Middle frontal gyrus (tissue), 1 donor: ENCODE measurements around the gene CCDC88C.

Experiments used
- DNase-seq: peaks from one replicate; pipeline ENCODE4 v3.0.0-alpha.2; 2015; ENCODE audit warnings: low spot score; ENCODE audit errors: extremely low spot score

Gene CCDC88C

GRCh38 chr14:91346838-91347173 lies 70.8 kb downstream of the CCDC88C start:
- no peak for DNase-seq

- DNase-seq = no peak
Observed at GRCh38 chr14:91344096-91344495, 73.5 kb downstream of the CCDC88C start.

DNA sequence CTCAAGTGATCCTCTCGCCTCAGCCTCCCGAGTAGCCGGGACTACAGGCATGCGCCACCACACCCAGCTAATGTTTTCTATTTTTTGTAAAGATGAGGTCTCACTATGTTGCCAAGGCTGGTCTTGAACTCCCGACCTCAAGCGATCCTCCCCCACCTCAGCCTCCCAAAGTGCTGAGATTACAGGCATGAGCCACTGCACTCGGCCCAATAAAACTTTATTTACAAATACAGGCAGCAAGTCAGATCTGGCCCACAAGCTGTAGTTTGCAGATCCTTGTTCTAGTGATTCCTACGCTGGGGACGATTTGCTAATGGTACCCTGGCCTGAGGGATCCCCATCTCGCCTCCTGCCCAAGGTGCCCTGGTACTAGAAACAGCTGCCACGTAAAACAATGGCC lies 74.6 kb downstream of the CCDC88C start:
- no peak for DNase-seq

- no peak for DNase-seq
Observed at GRCh38 chr14:91342206-91342760, 75.3 kb downstream of the CCDC88C start.

GRCh38 chr14:91341751-91342154 lies 75.9 kb downstream of the CCDC88C start:
- no peak for DNase-seq

GRCh38 chr14:91341334-91341733 lies 76.3 kb downstream of the CCDC88C start:
- DNase-seq = no peak

DNA sequence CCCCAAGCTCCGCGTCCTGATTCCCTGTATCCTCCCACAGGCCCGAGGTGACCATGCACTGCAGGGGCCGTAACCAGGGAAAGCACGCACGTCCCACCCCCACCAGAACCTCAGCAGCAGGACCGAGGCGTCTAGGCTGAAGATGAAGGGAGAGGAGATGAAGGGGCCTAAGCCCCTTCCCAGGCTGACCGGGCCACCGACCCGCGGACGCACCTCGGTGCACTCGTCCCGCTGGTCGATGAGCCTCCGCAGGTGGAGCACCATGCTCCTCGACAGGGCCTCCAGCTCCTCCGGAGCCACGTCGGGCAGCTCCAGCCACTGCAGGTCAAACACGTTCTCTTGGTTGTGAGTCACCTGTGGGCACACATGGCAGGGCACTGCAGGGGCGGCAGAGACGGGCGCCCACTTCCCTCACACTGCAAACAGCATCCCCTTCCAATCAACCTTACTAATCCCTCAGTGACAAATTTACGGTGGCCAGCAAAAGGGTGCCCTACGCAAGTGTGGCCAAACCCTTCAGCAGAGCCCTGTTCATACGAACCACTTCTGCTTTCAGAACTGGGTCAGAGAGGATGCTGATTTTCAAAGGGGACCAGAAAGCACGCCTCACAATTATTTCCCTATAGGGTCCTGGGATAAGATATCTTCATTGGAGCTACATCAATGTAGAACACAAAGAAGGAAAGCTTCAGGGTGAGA lies 77.8 kb downstream of the CCDC88C start:
- DNase-seq = no peak

- no peak for DNase-seq
Observed at GRCh38 chr14:91339076-91339475, 78.5 kb downstream of the CCDC88C start.

- DNase-seq = no peak
Observed at GRCh38 chr14:91338379-91338778, 79.2 kb downstream of the CCDC88C start.

DNA sequence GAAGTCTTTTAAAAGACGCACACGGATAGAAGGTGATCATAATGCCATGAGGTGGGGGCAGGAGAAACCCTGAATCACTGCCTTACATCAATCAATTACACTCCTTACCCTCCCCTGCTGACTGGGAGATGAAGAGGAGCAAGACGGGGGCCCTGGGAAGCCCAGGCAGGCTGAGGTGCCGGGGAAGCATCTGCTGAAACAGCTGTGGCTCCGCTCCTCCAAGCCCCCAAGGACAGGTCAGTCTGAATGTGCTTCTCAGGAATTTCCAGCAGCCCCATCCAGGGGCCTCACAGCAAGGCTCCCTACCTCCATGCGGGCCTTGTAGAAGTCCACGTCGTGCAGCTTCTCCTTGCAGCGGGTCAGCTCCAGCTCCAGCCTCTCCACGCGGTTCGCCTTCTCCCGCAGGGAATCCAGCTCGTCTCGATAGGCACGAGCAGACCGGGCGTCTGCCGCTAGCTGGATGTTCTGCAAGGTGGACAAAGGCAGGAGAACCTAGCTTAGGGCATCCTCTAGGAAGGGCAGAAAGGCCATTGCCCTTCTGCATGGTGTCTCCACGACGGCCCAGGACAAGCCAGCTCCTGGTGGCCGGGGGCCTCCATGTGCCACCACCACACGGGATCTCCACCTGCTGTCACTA lies 79.8 kb downstream of the CCDC88C start:
- no peak for DNase-seq

GRCh38 chr14:91336093-91336450 lies 81.5 kb downstream of the CCDC88C start:
- DNase-seq = no peak

DNA sequence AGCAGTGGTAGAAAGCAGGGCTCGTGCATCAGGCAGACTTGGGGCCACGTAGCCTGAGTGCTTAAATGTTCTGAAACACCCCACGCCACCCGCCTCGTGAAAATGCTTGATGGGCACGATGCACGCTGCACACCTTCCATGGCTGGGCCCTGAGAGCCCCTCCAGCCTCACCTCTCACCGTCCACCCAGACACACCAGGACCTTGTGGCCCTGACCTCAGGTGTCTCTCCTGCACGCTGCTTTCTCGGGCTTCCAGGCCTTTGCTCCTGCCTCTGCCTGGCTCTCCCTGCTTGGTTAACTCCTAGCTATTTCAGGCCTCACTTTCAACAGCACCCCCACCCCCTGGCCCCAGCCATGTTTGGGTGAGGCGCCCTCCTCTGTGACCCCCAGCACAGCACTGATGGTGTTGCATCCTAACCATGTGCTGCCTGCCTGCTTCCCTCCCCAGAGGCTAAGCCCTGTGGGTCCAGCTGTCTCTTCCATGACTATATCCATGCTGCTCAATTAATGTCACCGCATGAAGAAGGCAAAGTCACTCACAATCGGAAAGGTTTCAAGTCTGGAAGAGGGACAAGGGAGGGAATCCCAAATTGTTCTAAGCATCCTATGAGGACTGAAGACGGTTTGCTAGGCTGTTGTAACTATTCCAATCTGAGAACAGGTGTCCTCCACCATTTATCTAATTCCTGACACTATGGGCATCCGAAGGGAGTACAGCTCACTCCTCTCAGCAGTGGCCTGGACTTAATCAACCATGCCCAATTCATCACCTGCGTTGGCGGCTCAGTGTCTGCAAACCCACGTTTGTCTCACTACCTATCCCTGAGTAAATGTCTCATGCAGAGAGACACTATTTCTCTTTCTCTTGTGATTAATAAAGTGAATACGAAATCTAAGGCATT lies 82.2 kb downstream of the CCDC88C start:
- no peak for DNase-seq

GRCh38 chr14:91333650-91334039 lies 84.0 kb downstream of the CCDC88C start:
- DNase-seq = no peak

- DNase-seq = no peak
Observed at GRCh38 chr14:91332986-91333649, 84.5 kb downstream of the CCDC88C start.

DNA sequence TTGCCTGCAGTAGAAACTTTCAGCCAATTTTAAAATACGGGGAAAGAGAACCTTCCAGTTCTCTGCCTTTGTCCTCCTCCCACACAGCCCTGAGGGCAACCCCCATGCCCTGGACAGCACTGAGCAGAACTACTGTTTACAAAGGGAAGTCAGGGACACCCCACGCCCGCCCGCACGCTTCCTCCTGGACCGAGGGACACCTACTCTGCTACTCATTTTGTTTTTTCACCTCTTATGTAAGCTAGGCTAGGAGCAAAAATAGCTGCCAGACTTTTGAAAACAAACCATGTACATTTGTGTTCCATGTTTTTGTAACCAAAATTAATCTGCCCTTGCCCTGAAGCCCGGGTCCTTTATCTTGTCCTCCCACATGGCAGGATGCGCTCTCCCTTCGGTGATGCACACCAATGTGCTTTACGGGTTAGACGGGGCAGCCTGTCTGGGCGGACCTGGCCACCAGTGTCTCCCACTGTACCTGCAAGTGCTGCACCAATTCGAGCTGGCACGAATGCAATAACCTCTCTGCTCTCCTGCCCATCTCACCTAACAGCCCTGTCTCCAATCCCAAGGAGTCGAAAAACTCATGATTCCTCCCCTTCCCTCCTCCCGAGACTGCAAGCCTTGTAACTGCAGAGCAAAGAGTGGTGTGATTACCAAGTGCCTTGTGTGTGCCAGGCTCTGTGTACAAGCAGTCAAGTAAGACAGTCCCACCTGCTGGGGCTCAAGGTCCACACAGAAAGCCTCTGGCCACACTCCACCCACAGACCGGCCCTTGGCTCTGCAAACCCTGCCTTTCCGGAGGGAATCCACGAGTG lies 85.2 kb downstream of the CCDC88C start:
- DNase-seq = no peak

DNA sequence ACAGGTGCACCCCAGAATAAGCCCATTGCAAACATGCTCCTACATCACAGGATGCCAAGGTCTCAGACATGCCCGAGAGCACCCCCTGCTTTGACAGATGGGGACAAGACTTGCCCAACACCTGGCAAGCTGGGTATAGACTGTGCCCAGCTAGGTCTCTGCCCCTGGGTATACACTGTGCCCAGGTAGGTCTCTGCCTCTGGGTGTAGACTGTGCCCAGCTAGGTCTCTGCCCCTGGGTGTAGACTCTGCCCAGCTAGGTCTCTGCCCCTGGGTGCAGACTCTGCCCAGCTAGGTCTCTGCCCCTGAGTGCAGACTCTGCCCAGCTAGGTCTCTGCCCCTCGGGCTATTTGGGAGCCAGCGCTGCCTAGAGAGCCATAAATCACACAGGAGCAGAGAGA lies 85.9 kb downstream of the CCDC88C start:
- DNase-seq = no peak

DNA sequence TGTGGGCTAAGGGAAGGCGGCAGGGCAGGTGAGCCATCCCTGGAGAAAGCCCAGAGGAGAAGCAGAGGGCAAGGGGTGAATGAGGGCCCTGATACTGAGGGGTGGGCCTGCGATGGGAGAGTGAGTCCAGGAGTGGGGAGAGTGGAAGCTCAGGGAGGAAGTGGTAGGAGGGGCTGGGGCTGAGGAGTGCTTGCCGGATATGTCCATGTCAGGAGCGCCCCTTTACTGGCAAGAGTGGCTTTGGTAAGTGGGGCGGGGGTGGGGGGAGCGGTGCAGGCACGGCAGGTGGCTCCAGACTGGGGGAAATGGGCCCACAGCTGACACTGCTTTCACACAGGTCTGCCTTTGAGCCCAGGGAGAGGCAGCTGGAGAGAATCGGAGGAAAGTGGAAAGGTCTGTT lies 86.8 kb downstream of the CCDC88C start:
- DNase-seq = no peak

DNA sequence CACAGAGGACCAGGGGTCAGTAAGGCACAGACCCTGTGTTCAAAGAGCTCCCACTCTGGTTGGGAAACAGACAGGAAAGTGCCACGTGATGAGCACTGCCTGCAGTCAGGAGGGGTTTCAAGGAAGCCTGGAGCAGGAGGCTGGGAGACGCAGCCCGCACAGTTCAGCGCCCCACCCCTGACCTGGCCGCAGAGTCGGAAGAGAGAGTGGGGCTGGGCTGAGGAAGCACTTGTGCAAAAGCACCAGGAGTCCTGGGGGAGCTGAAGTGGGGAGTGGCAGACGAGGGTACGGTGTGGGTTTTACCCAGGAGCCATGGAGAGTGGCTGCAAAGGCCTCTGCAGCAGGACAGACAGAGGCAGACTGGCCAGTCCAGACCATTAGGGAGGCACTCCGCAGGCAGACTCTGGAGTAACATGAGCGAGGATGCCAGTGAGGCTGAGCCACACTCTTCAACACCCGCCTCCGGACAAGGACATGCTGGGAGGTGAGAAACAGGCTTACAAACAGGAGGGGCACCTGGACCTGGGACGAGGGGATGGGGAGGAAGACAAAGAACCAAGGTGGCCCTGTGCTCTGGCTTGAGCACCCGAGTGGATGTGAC lies 87.4 kb downstream of the CCDC88C start:
- no peak for DNase-seq

- no peak for DNase-seq
Observed at GRCh38 chr14:91329486-91330014, 88.1 kb downstream of the CCDC88C start.
